ENCODE results near the gene EMP1.

EMP1 gene

GRCh38 chr12:13198241-13198640 lies 1.7 kb downstream of the EMP1 start:
- no peak for DNase-seq

- no peak for DNase-seq
Observed at GRCh38 chr12:13198876-13199275, 2.4 kb downstream of the EMP1 start.

GRCh38 chr12:13199592-13199991 lies 3.1 kb downstream of the EMP1 start:
- no peak for DNase-seq

- no peak for DNase-seq
Observed at GRCh38 chr12:13200841-13201240, 4.3 kb downstream of the EMP1 start.

GRCh38 chr12:13203034-13203922 lies 6.8 kb downstream of the EMP1 start:
- no peak for DNase-seq

- DNase-seq, result no peak
Observed at GRCh38 chr12:13204428-13204827, 7.9 kb downstream of the EMP1 start.

- DNase-seq, result peak; percentile 60
Observed at GRCh38 chr12:13205809-13206559, 9.5 kb downstream of the EMP1 start.

- no peak for DNase-seq
Observed at GRCh38 chr12:13206560-13206897, 10.0 kb downstream of the EMP1 start.

GRCh38 chr12:13208533-13209435 lies 12.3 kb downstream of the EMP1 start:
- DNase-seq, result no peak

- DNase-seq, result no peak
Observed at GRCh38 chr12:13209436-13210235, 13.1 kb downstream of the EMP1 start.

- no peak for DNase-seq
Observed at GRCh38 chr12:13210236-13211190, 14.0 kb downstream of the EMP1 start.

- DNase-seq, result peak; percentile 47
Observed at GRCh38 chr12:13211191-13211858, 14.8 kb downstream of the EMP1 start.

GRCh38 chr12:13211859-13212664 lies 15.5 kb downstream of the EMP1 start:
- peak; percentile 73 for DNase-seq

- DNase-seq, result no peak
Observed at GRCh38 chr12:13215056-13215455, 18.5 kb downstream of the EMP1 start.

- no peak for DNase-seq
Observed at GRCh38 chr12:13218641-13219040, 22.1 kb downstream of the EMP1 start.

- DNase-seq, result no peak
Observed at GRCh38 chr12:13219320-13219719, 22.8 kb downstream of the EMP1 start.

- DNase-seq, result no peak
Observed at GRCh38 chr12:13220838-13221237, 24.3 kb downstream of the EMP1 start.

GRCh38 chr12:13222076-13222475 lies 25.6 kb downstream of the EMP1 start:
- no peak for DNase-seq

- no peak for DNase-seq
Observed at GRCh38 chr12:13223179-13223804, 26.8 kb downstream of the EMP1 start.
